ENCODE data around the gene FUT3.

FUT3 gene

DNA sequence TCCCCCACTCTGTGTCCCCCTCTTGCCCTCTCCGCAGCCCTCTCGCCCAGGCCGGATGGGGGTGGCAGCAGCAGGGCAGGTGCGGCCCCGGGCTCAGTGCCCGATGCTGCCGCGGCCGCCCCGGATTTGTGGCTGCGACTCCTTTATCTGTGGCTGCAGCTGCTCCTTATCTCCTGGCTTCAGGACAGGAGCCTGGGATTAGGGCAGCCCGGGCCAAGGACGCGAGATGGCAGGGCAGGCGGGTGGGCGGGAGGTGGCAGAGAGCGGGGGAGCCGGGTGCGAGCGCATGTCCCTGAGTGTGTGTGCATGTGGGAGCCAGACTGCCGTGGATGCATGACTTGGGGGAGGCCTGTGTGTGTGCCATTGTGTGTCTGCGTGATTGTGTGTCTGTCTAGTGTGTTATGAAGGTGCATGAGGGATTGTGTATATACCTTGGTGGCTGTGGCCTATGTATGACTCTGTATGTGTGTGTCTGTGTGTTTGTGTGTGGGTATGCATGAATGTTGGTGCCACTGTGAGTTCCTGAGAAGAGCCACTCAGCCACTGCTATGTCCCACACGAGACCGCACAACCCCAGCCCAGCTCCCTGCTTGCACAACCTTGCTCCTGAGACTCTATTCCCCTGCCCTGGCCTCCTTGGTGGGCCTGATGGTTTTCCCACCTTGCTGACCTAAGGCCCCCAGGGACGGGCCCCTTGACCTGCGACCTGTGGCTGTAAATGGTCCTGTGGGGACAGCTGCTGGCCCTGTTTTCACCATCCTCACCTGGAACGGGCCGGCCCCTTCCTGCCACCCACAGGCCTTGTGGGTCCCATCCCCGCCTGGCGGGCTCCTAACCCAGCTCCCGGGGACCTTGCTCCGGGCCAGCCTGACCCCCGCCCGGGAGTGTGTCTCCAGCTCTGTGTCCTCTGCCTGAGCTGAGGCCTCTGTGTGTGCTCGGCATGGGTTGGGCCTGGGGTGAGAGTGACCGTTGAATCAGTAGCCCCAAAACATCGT, 51.7 kb downstream of the FUT3 start:
- no peak for DNase-seq

DNA sequence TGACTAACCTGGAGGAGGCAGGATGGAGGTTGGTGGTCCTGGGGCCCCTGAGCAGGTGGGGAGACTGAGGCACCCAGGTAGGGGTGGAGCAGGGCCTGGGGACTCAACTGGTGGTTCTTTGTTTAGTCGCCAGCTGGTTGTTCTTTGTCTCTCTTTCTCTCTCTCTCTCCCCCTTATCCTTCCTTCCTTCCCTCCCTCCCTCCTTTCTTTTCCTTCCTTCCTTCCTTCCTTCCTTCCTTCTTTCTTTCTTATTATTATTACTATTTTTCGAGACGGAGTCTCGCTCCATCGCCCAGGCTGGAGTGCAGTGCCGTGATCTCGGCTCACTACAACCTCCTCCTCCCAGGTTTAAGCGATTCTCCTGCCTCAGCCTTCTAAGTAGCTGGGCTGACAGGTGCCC, 53.0 kb downstream of the FUT3 start:
- DNase-seq = no peak

DNA sequence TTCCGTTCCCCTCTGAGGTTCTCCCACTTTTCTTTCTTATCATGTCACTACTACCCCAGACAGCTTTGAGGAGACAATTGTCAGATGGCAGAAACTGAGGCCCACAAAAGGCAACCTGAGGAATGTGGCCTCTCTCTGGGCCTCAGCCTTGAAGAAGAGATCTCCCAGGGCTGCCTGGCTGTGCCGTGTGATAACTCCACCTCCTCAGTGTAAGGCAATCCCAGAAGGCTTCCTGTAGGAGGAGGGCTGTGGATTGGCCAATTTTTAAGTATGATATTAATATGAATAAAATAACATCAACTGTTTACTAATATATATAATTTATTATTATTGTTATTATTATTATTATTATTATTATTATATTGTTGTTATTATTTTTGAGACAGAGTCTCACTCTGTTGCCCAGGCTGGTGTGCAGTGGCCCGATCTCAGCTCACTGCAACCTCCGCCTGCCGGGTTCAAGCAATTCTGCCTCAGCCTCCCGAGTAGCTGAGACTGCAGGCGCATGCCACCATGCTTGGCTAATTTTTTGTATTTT, 55.8 kb downstream of the FUT3 start:
- no peak for DNase-seq

DNA sequence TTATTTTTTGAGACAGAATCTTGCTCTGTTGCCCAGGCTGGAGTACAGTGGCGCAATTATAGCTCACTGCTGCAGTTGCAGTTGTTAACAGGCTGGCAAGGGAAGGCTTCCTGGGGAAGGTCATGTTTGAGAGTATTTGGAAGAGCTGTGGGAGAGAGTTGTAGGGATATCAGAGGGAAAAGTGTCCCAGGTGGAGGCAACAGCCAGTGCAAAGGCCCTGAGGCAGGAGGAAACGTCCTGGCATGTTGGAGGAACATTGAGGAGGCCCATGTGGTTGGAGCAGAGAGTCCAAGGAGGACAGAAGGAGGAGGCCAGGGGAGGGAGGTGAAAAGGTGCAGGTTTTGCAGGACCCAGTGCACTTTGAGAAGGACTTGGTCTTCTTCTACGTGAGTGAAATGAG, 58.1 kb downstream of the FUT3 start:
- no peak for DNase-seq
